Keratinocyte (primary cell): ENCODE data around the gene GRM7. TPM values are rescaled to one million over a fixed set of nuclear protein-coding genes. Genes with fewer than 3 reads are reported as not detected.

Experiments
- DNase-seq: peaks from one replicate; pipeline ENCODE4 v3.0.0-alpha.2; 2011; ENCODE audit warnings: low read depth, missing footprints, low spot score
- FAIRE-seq: peaks from 2 replicates; lab custom pipeline; 2011; peaks lifted over from hg19 to GRCh38; lab: Jason Lieb, UNC
- H2AFZ ChIP-seq: 2 replicates; pipeline ENCODE4 v1.6.0; 2012; ENCODE audit warnings: low read length, control low read depth, inconsistent platforms; ENCODE audit not compliant: control insufficient read depth
- H3K27ac ChIP-seq: 2 replicates; pipeline ENCODE4 v1.5.1; 2011; ENCODE audit warnings: low read length; ENCODE audit not compliant: control insufficient read depth, insufficient read depth
- H3K27me3 ChIP-seq: 3 replicates; pipeline ENCODE4 v1.6.0; 2011; ENCODE audit warnings: low read length; ENCODE audit not compliant: control insufficient read depth, insufficient read depth; ENCODE audit errors: extremely low read depth
- H3K36me3 ChIP-seq, 2 experiments: 2 replicates in 1 of 2; 3 replicates in 1 of 2; pipeline ENCODE4 v1.5.1; 2011; ENCODE audit warnings: low read length in 2 of 2, mild to moderate bottlenecking in 1 of 2; ENCODE audit not compliant: control insufficient read depth in 2 of 2, insufficient read depth in 2 of 2; ENCODE audit errors: extremely low read depth in 1 of 2
- H3K4me1 ChIP-seq: 3 replicates; pipeline ENCODE4 v1.5.1; 2011; ENCODE audit warnings: low read length; ENCODE audit not compliant: control insufficient read depth, insufficient read depth; ENCODE audit errors: extremely low read depth
- H3K4me2 ChIP-seq: 3 replicates; pipeline ENCODE4 v1.6.0; 2011; ENCODE audit warnings: low read depth, low read length; ENCODE audit not compliant: control insufficient read depth, insufficient read depth; ENCODE audit errors: extremely low read depth
- H3K4me3 ChIP-seq, 3 experiments: fragments of 200-600 bp in 1 of 3; sonication (generic) in 1 of 3; 2 replicates in 2 of 3; 3 replicates in 1 of 3; pipeline ENCODE4 v1.5.1; 2011 to 2016; ENCODE audit warnings: low read length in 3 of 3, mild to moderate bottlenecking in 3 of 3, control low read depth in 2 of 3, inconsistent platforms in 1 of 3, low read depth in 1 of 3, mixed read lengths in 1 of 3, mixed run types in 1 of 3, moderate library complexity in 1 of 3; ENCODE audit not compliant: control insufficient read depth in 2 of 3, insufficient read depth in 2 of 3; ENCODE audit errors: extremely low read depth in 1 of 3
- H3K79me2 ChIP-seq: 2 replicates; pipeline ENCODE4 v1.6.0; 2012; ENCODE audit warnings: low read length; ENCODE audit not compliant: control insufficient read depth, insufficient read depth
- H3K9ac ChIP-seq: 3 replicates; pipeline ENCODE4 v1.6.0; 2011; ENCODE audit warnings: low read length; ENCODE audit not compliant: control insufficient read depth, insufficient read depth; ENCODE audit errors: extremely low read depth
- H3K9me1 ChIP-seq: 3 replicates; pipeline ENCODE4 v1.6.0; 2011; ENCODE audit warnings: low read length; ENCODE audit not compliant: control insufficient read depth, insufficient read depth; ENCODE audit errors: extremely low read depth
- H3K9me3 ChIP-seq: 2 replicates; pipeline ENCODE4 v1.5.1; 2012; ENCODE audit warnings: low read depth, low read length; ENCODE audit not compliant: control insufficient read depth
- H4K20me1 ChIP-seq: 3 replicates; pipeline ENCODE4 v1.6.0; 2011; ENCODE audit warnings: low read length; ENCODE audit not compliant: control insufficient read depth, insufficient read depth; ENCODE audit errors: extremely low read depth
- CTCF ChIP-seq, 3 experiments: IDR thresholded peaks in 1 of 3; conservative IDR thresholded peaks in 1 of 3; optimal IDR thresholded peaks in 1 of 3; 2 replicates in 2 of 3; 3 replicates in 1 of 3; pipeline versions ENCODE3 to v1.5.1; 2011; ENCODE audit warnings: low read length in 3 of 3, mild to moderate bottlenecking in 3 of 3, moderate library complexity in 2 of 3, control low read depth in 1 of 3, inconsistent platforms in 1 of 3; ENCODE audit not compliant: insufficient read depth in 2 of 3; ENCODE audit errors: extremely low read depth in 1 of 3
- EZH2 ChIP-seq: IDR thresholded peaks from one replicate; pipeline ENCODE4 v1.6.1; 2012; ENCODE audit warnings: inconsistent platforms, mild to moderate bottlenecking, low read length, moderate library complexity
- dilution Hi-C: fragments of 300-500 bp; cut with MboI; formaldehyde crosslinking; loops from one replicate; pipeline ENCODE4 v1.7.0; 2020; ENCODE audit warnings: low sequenced_read_pairs; ENCODE audit not compliant: extremely low pct_ligation_motif_present
- polyA plus RNA-seq, 5 experiments: library from polyadenylated mRNA; depleted of rRNA in 3 of 5; stranded (reverse) in 3 of 5; stranded (forward) in 1 of 5; unstranded in 1 of 5; fragments of >200 nt; gene quantifications; 1 replicate in 1 of 5; 2 replicates in 3 of 5; 3 replicates in 1 of 5; pipeline versions ENCODE4 v1.2.1 to v1.2.3, GENCODE V29; 2011 to 2012; ENCODE audit warnings: missing spikeins in 2 of 5, low read depth in 1 of 5, low replicate concordance in 1 of 5

GRM7 gene
- polyA plus RNA-seq, 1 donor (not counting 4 experiments of a cell fraction or from before 2014, with no cell fraction given), result not detected

DNA sequence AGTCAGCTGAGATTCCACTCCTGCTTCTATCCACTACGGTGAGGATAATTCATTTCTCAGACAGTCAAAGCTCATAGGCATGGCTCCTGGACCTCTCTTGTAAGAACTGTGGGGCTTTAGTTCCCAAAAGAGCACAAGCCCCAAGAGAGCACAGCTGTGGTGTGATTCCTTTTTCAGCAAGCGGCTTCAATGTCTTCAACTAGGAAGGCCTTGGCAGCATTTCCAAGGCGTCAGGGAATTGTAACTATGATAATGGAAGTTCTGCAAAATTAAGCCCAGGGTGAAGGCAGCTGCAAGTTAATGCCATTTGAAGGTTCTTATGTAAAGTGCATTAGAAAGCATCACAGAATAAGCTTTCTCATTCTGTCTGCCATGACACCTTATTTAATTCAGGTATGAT lies 657.1 kb downstream of the GRM7 start:
- H3K9me3 ChIP-seq, result no peaks in the 10 kb centered on the region
- dilution Hi-C loops, result no loop called here
- FAIRE-seq (no peak), DNase-seq (no peak)
- TF ChIP-seq EZH2, result no peak
- TF ChIP-seq CTCF (optimal IDR thresholded peaks at IDR 0.05 in 1 of 3, IDR thresholded peaks at IDR 0.05 in 1 of 3, conservative IDR thresholded peaks at IDR 0.05 in 1 of 3; ENCODE audit: extremely low read depth in 1 of 3, insufficient read depth in 2 of 3, low read length in 3 of 3), result no peak
- no peaks in the 10 kb centered on the region for H3K79me2 ChIP-seq
- no peaks in the 10 kb centered on the region for H3K9me1 ChIP-seq
- no peak overlapping the region for H3K4me2 ChIP-seq
- no peaks in the 10 kb centered on the region for H3K4me1 ChIP-seq
- H4K20me1 ChIP-seq, result no peaks in the 10 kb centered on the region
- no peak overlapping the region for H3K9ac ChIP-seq
- no peaks in the 10 kb centered on the region for H3K36me3 ChIP-seq
- H3K4me3 ChIP-seq, result no peak overlapping the region
- H2AFZ ChIP-seq, result no peak overlapping the region
- no peak overlapping the region for H3K27ac ChIP-seq
- no peaks in the 10 kb centered on the region for H3K27me3 ChIP-seq

- Histone ChIP-seq H2AFZ (no peak overlapping the region), H3K9me1 (no peaks in the 10 kb centered on the region), H3K4me1 (no peaks in the 10 kb centered on the region), H3K4me3 (no peak overlapping the region), H4K20me1 (no peaks in the 10 kb centered on the region), H3K36me3 (no peaks in the 10 kb centered on the region), H3K9me3 (no peaks in the 10 kb centered on the region), H3K79me2 (no peaks in the 10 kb centered on the region), H3K27me3 (no peaks in the 10 kb centered on the region), H3K4me2 (no peak overlapping the region), H3K27ac (no peak overlapping the region), H3K9ac (no peak overlapping the region)
- dilution Hi-C loops, result no loop called here
- no peak for DNase-seq
- FAIRE-seq, result no peak
- TF ChIP-seq EZH2, result no peak
- no peak for TF ChIP-seq CTCF (optimal IDR thresholded peaks at IDR 0.05 in 1 of 3, IDR thresholded peaks at IDR 0.05 in 1 of 3, conservative IDR thresholded peaks at IDR 0.05 in 1 of 3; ENCODE audit: extremely low read depth in 1 of 3, insufficient read depth in 2 of 3, low read length in 3 of 3)
These were observed 657.5 kb downstream of the GRM7 start for GRCh38 chr3:7518456-7518855.
